ENCODE data around the gene ACIN1. TPM values are rescaled to one million over a fixed set of nuclear protein-coding genes. Genes with fewer than 3 reads are reported as not detected.

Gene ACIN1
- total RNA-seq, 4 donors from 2014 or later, result 89.6 to 124 (median 109) TPM

- no peak for TF ChIP-seq CTCF (IDR thresholded peaks at IDR 0.05; ENCODE audit: low read depth)
Observed at GRCh38 chr14:23009483-23009938, 85.4 kb downstream of the ACIN1 start.

- no peak for TF ChIP-seq CTCF (IDR thresholded peaks at IDR 0.05; ENCODE audit: low read depth)
Observed at GRCh38 chr14:23008831-23009230, 86.1 kb downstream of the ACIN1 start.

Other genes starting within 250 kb of the ACIN1 start
- 10 to 100 TPM; 38.8 to 87.0 (median 80.8) TPM for gene LRP10, start 223.4 kb downstream of the ACIN1 start, total RNA-seq
- 1 to 10 TPM in 1 of 4 donors, under 1 TPM in 1, not detected in 2; 0.34 to 1.5 TPM for gene REM2, start 211.9 kb downstream of the ACIN1 start, total RNA-seq
- 100 to 1,000 TPM in 2 of 4 donors, 10 to 100 TPM in 2; 41.7 to 694 (median 368) TPM for gene RBM23, start 176.0 kb downstream of the ACIN1 start, total RNA-seq
- 10 to 100 TPM; 26.5 to 41.6 (median 35.1) TPM for gene PRMT5, start 165.8 kb downstream of the ACIN1 start, total RNA-seq
- gene HAUS4, start 138.0 kb downstream of the ACIN1 start, total RNA-seq, result 10 to 100 TPM; 27.4 to 72.1 (median 66.7) TPM
- gene AJUBA, start 112.6 kb downstream of the ACIN1 start, total RNA-seq, result 1 to 10 TPM; 1.8 to 7.2 (median 4.7) TPM
- 10 to 100 TPM in 3 of 4 donors, 1 to 10 TPM in 1; 6.8 to 13.9 (median 12.3) TPM for gene C14orf93, start 85.0 kb downstream of the ACIN1 start, total RNA-seq
- gene PSMB5, start 60.2 kb downstream of the ACIN1 start, total RNA-seq, result 100 to 1,000 TPM in 2 of 4 donors, 10 to 100 TPM in 2; 81.6 to 131 (median 104) TPM
- gene PSMB11, start 52.9 kb downstream of the ACIN1 start, total RNA-seq, result not detected
- gene CDH24, start 37.6 kb downstream of the ACIN1 start, total RNA-seq, result 1 to 10 TPM; 1.5 to 4.1 (median 1.8) TPM
- gene C14orf119, start 369 bp upstream of the ACIN1 start, total RNA-seq, result 10 to 100 TPM; 22.3 to 45.0 (median 41.7) TPM
- gene CIROP, start 9.9 kb upstream of the ACIN1 start, total RNA-seq, result not detected
- gene CEBPE, start 24.1 kb upstream of the ACIN1 start, total RNA-seq, result under 1 TPM in 1 of 4 donors, not detected in 3; 0.68 TPM
- 10 to 100 TPM; 45.7 to 83.8 (median 61.4) TPM for gene SLC7A8, start 88.5 kb upstream of the ACIN1 start, total RNA-seq
- not detected for gene RNF212B, start 142.8 kb upstream of the ACIN1 start, total RNA-seq
- gene HOMEZ, start 191.0 kb upstream of the ACIN1 start, total RNA-seq, result 10 to 100 TPM in 1 of 4 donors, 1 to 10 TPM in 3; 5.4 to 11.1 (median 7.4) TPM
- 10 to 100 TPM in 2 of 4 donors, 1 to 10 TPM in 2; 7.3 to 12.6 (median 9.3) TPM for gene PPP1R3E, start 207.7 kb upstream of the ACIN1 start, total RNA-seq
- gene BCL2L2, start 211.7 kb upstream of the ACIN1 start, total RNA-seq, result 10 to 100 TPM; 32.1 to 75.9 (median 50.6) TPM
- gene PABPN1, start 226.3 kb upstream of the ACIN1 start, total RNA-seq, result 10 to 100 TPM; 31.8 to 56.1 (median 42.5) TPM